NT2/D1 (cell line): ENCODE measurements around the gene UBALD1.
A peak's percentile ranks its signal among the peaks of the same experiment; 100 is the strongest.

ENCODE experiments used
- DNase-seq: peaks from one replicate; pipeline ENCODE4 v3.0.0-alpha.2; 2011; ENCODE audit warnings: low read depth, low spot score
- H3K27me3 ChIP-seq: 2 replicates; pipeline ENCODE4 v1.6.0; 2011; ENCODE audit warnings: mild to moderate bottlenecking; ENCODE audit not compliant: insufficient read length, insufficient read depth
- H3K36me3 ChIP-seq: 2 replicates; pipeline ENCODE4 v1.6.1; 2011; ENCODE audit warnings: mild to moderate bottlenecking, low read length, mixed read lengths; ENCODE audit not compliant: insufficient read depth, insufficient read length
- H3K4me1 ChIP-seq: 2 replicates; pipeline ENCODE4 v1.5.1; 2011; ENCODE audit not compliant: insufficient read depth, insufficient read length
- H3K4me3 ChIP-seq: 2 replicates; pipeline ENCODE4 v1.5.1; 2011; ENCODE audit warnings: low read depth; ENCODE audit not compliant: insufficient read length
- H3K9ac ChIP-seq: 2 replicates; pipeline ENCODE4 v1.6.0; 2011; ENCODE audit warnings: low read depth; ENCODE audit not compliant: insufficient read length
- H3K9me3 ChIP-seq: 2 replicates; pipeline ENCODE4 v1.5.1; 2011; ENCODE audit warnings: mild to moderate bottlenecking, low read length; ENCODE audit not compliant: insufficient read depth
- SUZ12 ChIP-seq: IDR thresholded peaks from 2 replicates; pipeline ENCODE4 v1.6.1; 2011; ENCODE audit not compliant: insufficient read length, insufficient read depth; ENCODE audit errors: extremely low read depth
- YY1 ChIP-seq: IDR thresholded peaks from 2 replicates; pipeline ENCODE4 v1.6.1; 2011; ENCODE audit not compliant: insufficient read length, insufficient read depth
- ZNF274 ChIP-seq: IDR thresholded peaks from 2 replicates; pipeline ENCODE4 v1.6.1; 2011; ENCODE audit warnings: mild to moderate bottlenecking, low read depth, low read length

Gene UBALD1

GRCh38 chr16:4618645-4619418, 4.1 kb upstream of the UBALD1 start:
- Histone ChIP-seq H3K4me3 (no peak overlapping the region), H3K9ac (peak overlapping the region; percentile 70), H3K4me1 (peaks cover 23% of the 10 kb centered on the region), H3K36me3 (no peaks in the 10 kb centered on the region), H3K27me3 (no peaks in the 10 kb centered on the region), H3K9me3 (no peaks in the 10 kb centered on the region)
- TF ChIP-seq YY1 (no peak), ZNF274 (no peak), SUZ12 (no peak)
- DNase-seq = no peak

- no peak for TF ChIP-seq YY1
- TF ChIP-seq ZNF274 = no peak
- no peak for TF ChIP-seq SUZ12
- H3K4me3 ChIP-seq = no peak overlapping the region
- DNase-seq = no peak
- no peaks in the 10 kb centered on the region for H3K36me3 ChIP-seq
- no peaks in the 10 kb centered on the region for H3K27me3 ChIP-seq
- peak overlapping the region; percentile 70 for H3K9ac ChIP-seq
- peaks cover 31% of the 10 kb centered on the region for H3K4me1 ChIP-seq
- no peaks in the 10 kb centered on the region for H3K9me3 ChIP-seq
Measured at GRCh38 chr16:4617880-4618279, 3.2 kb upstream of the UBALD1 start.

GRCh38 chr16:4616047-4616811, 1.5 kb upstream of the UBALD1 start:
- peak overlapping the region; percentile 97 for H3K4me3 ChIP-seq
- peaks cover 38% of the 10 kb centered on the region for H3K4me1 ChIP-seq
- no peak for TF ChIP-seq SUZ12
- H3K36me3 ChIP-seq = peaks cover 2% of the 10 kb centered on the region
- no peaks in the 10 kb centered on the region for H3K27me3 ChIP-seq
- H3K9ac ChIP-seq = peak overlapping the region; percentile 96
- no peaks in the 10 kb centered on the region for H3K9me3 ChIP-seq
- peak; percentile 100 for DNase-seq

GRCh38 chr16:4615384-4616046, 827 bp upstream of the UBALD1 start:
- no peak for TF ChIP-seq YY1
- TF ChIP-seq SUZ12 = no peak
- TF ChIP-seq ZNF274 = no peak
- peak overlapping the region; percentile 96 for H3K9ac ChIP-seq
- H3K9me3 ChIP-seq = no peaks in the 10 kb centered on the region
- peaks cover 7% of the 10 kb centered on the region for H3K36me3 ChIP-seq
- H3K4me1 ChIP-seq = peaks cover 45% of the 10 kb centered on the region
- H3K4me3 ChIP-seq = peak overlapping the region; percentile 97
- H3K27me3 ChIP-seq = no peaks in the 10 kb centered on the region
- no peak for DNase-seq

DNA sequence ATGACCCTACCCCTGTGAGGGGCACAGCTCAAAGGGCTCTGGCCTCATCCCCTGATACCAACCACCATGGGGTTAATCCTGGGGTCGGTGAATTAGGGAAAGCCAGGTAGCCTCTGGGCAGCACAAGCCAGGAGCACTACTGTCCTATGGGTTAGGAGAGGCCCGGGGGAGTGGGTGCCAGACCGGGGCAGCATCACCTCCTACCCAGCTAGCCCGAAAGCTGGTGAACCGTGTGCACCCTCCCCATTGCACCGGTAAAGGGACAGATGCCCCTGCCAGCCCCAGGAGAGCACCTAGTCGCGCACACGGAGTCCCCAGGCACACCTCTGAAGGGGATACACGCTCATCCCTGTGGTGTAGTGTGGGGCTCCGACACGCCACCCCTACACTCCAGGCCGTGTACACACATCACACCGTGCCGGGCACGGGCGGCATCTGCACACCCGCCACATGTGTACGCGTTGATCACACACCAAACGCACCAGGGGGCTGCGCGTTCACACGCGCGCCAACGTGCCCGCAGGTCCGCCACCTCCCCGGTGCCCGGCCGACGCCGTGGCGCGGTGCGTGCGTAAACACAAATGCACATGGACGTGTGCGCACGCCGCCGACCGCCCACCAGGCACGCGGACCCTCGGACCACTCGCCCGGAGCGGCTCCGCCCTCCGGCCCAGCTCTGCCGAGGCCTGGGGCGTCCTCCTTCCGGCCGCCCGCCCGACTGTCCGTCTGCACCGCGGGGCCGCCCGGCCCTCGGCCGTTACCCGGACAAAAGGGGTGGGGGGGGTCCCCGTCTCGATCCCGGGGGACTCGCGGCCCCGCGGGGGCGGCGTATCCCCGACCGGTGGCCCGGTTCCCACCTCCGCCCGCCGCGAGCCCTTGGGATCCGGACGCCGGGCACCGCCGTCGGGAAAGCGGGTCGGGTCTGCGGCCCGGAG, 785 bp downstream of the UBALD1 start:
- Histone ChIP-seq H3K9ac (peak overlapping the region; percentile 96), H3K9me3 (no peaks in the 10 kb centered on the region), H3K4me3 (peak overlapping the region; percentile 97), H3K4me1 (peaks cover 47% of the 10 kb centered on the region), H3K27me3 (no peaks in the 10 kb centered on the region), H3K36me3 (peaks cover 24% of the 10 kb centered on the region)
- DNase-seq = no peak
- no peak for TF ChIP-seq SUZ12
- TF ChIP-seq ZNF274 = no peak
- TF ChIP-seq YY1 = no peak

- DNase-seq = no peak
- no peaks in the 10 kb centered on the region for H3K27me3 ChIP-seq
- peaks cover 40% of the 10 kb centered on the region for H3K4me1 ChIP-seq
- H3K36me3 ChIP-seq = peaks cover 31% of the 10 kb centered on the region
- no peak for TF ChIP-seq YY1
- TF ChIP-seq SUZ12 = no peak
- TF ChIP-seq ZNF274 = no peak
- H3K9me3 ChIP-seq = no peaks in the 10 kb centered on the region
- H3K9ac ChIP-seq = peak overlapping the region; percentile 96
- H3K4me3 ChIP-seq = peak overlapping the region; percentile 97
Measured at GRCh38 chr16:4612977-4613635, 1.6 kb downstream of the UBALD1 start.
